SH-SY5Y (cell line): ENCODE results near the gene FAM110A.

Source experiments
- GATA2 ChIP-seq: IDR thresholded peaks from 2 replicates; pipeline ENCODE4 v1.6.1; 2011; ENCODE audit warnings: mild to moderate bottlenecking, low read depth, low read length
- GATA3 ChIP-seq: IDR thresholded peaks from 2 replicates; pipeline ENCODE4 v1.6.1; 2011; ENCODE audit warnings: low read depth, mild to moderate bottlenecking, low read length, moderate library complexity

DNA sequence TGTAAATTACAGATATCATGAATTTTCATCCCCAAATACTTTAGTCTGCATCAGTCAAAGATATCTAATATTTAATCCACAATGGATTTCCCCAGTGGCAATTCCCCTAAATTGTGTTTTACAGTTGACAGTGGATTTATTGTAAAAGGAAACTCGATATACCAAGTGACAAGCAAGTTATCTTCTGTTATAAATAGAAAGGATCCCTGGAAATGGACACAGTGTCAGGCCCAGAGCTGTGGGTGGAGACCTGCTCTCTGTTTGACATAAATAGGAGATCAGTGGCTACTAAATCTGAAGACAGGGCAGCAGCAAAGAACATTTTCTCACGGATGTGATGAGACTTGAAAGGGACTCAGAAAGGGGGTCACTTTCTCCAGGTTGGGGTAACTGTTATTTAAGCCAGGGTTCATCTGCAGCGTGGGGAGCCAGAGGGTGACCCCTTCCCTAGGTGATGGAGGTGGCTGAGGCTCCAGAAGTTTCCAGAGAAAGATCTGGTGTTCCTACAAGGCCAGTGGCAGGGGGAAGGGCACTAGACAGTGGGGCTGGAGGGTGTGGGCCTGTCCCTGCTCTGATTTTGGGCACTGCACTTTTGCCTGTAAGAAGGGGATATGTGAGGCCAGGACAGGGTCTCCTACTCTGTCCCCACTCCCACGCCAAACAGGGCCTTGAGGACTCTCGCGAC lies 12.3 kb upstream of the FAM110A start:
- TF ChIP-seq GATA2 (no peak), GATA3 (no peak)
